GM12891 (cell line): Measurements from ENCODE around the gene RIN2.

ENCODE experiments used
- POLR2A ChIP-seq: IDR thresholded peaks from 2 replicates; pipeline ENCODE4 v1.6.1; 2011; ENCODE audit warnings: low read depth, low read length, control low read depth
- POLR2AphosphoS5 ChIP-seq: IDR thresholded peaks from 2 replicates; pipeline ENCODE4 v1.6.1; 2011; ENCODE audit warnings: low read depth, low read length, control low read depth

DNA sequence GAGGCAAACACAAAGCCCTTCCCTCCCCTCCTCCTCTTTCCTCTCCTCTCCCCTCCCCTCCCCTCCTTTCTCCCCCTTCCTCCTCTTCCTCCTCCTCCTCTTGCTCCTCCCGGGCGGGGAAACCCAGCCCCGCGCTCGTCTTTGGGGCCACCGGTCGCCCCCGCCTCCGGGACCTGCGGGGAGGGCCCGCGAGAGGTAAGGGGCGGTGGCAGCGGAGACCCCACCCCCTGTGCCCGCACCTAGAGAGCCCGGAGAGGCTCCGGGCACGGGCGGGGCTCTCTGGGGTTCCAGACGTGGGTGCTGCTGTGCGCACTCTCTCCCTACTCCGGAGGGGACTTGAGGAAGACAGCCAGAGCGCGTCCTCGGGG lies at the start of gene RIN2:
- TF ChIP-seq POLR2A (no peak), POLR2AphosphoS5 (no peak)
